Smooth muscle cell (in vitro differentiated cells): ENCODE measurements around the gene CREB1. TPM values are rescaled to one million over a fixed set of nuclear protein-coding genes. Genes with fewer than 3 reads are reported as not detected.

ENCODE experiments used
- DNase-seq: peaks from one replicate; lab custom pipeline; 2025; ENCODE audit not compliant: unreplicated experiment; lab: John Stamatoyannopoulos, UW
- H2AFZ ChIP-seq: fragments of 200-600 bp; sonication (generic); 2 replicates; pipeline ENCODE4 v1.6.0; 2016; ENCODE audit warnings: antibody characterized with exemption, low read depth, mild to moderate bottlenecking
- H3F3A ChIP-seq: fragments of 200-600 bp; sonication (generic); 2 replicates; pipeline ENCODE4 v1.6.0; 2017; ENCODE audit warnings: antibody characterized with exemption, low read depth
- H3K27ac ChIP-seq: fragments of 200-600 bp; sonication (generic); 2 replicates; pipeline ENCODE4 v1.5.1; 2016; ENCODE audit warnings: low read depth, mild to moderate bottlenecking
- H3K27me3 ChIP-seq: fragments of 200-600 bp; sonication (generic); 2 replicates; pipeline ENCODE4 v1.6.1; 2016; ENCODE audit warnings: low read depth, mild to moderate bottlenecking
- H3K36me3 ChIP-seq: fragments of 200-600 bp; sonication (generic); 2 replicates; pipeline ENCODE4 v1.5.1; 2016; ENCODE audit warnings: low read depth
- H3K4me1 ChIP-seq: fragments of 200-600 bp; sonication (generic); 2 replicates; pipeline ENCODE4 v1.5.1; 2016; ENCODE audit warnings: low read depth
- H3K4me2 ChIP-seq: fragments of 200-600 bp; sonication (generic); 2 replicates; pipeline ENCODE4 v1.6.0; 2016; ENCODE audit warnings: mild to moderate bottlenecking
- H3K4me3 ChIP-seq: fragments of 200-600 bp; sonication (generic); 2 replicates; pipeline ENCODE4 v1.5.1; 2016; ENCODE audit warnings: mild to moderate bottlenecking
- H3K79me2 ChIP-seq: fragments of 200-600 bp; sonication (generic); 2 replicates; pipeline ENCODE4 v1.6.0; 2016; ENCODE audit warnings: low read depth, mild to moderate bottlenecking
- H3K9ac ChIP-seq: fragments of 200-600 bp; sonication (generic); 2 replicates; pipeline ENCODE4 v1.6.0; 2016; ENCODE audit warnings: low read depth
- H3K9me3 ChIP-seq: fragments of 200-600 bp; sonication (generic); replicated peaks from 2 replicates; pipeline ENCODE4 v1.5.1; 2016; ENCODE audit warnings: low read depth
- H4K20me1 ChIP-seq: fragments of 200-600 bp; sonication (generic); 2 replicates; pipeline ENCODE4 v1.6.0; 2016; ENCODE audit warnings: low read depth
- CTCF ChIP-seq: fragments of 200-600 bp; sonication (generic); IDR thresholded peaks from 2 replicates; pipeline ENCODE4 v1.5.1; 2017; ENCODE audit warnings: borderline replicate concordance, mild to moderate bottlenecking, antibody characterized with exemption; ENCODE audit not compliant: insufficient read depth, poor library complexity, severe bottlenecking
- WGBS: methylation state at CpG from one replicate; pipeline ENCODE4 v1.1.7; 2016; ENCODE audit warnings: low lambda C conversion rate; 5-methylcytosine and 5-hydroxymethylcytosine counted together
- polyA plus RNA-seq: library from polyadenylated mRNA; unstranded; fragments of >200 nt; fragmentation: Nextera tagmentation; extraction: Ambion mirVana; gene quantifications from 2 replicates; pipeline ENCODE4 v1.2.1, GENCODE V29; 2016
- total RNA-seq: library from RNA; depleted of rRNA; stranded (reverse); fragments of >200 nt; gene quantifications from 2 replicates; pipeline ENCODE4 v1.2.3, GENCODE V29; 2014

Gene CREB1
- total and polyA plus RNA-seq, 2 experiments from 2014 or later, result 19.0 to 67.6 TPM

DNA sequence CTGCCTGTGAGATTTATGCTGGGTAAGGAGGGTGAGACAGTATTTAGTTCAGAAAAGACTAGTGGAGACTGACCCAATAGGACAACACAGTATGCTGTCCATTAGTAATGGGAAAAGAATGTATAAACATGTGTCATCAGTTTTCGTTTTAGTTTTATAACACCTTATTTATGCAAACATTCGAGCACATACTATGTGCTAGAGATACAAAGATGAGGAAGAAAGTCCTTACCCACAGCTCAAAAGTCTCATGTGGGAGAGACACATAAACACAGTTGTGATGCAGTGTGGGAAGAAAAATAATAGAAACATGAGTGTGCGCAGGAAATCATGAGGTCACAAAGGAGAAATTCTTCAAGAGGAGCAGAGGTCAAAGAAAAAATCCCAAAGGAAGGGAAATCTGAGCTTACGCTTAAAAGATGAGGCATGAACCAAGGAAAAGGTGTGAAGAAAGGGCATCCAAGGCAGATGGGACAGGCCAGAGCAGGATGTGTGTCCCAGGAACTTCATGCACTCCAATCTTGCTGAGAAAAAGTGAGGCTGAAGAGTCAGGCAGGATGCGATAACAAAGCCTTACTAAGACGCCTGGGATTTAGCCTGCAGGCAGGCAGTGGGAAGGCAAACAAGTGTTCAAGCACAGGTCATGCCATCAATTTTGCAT lies 87.4 kb downstream of the CREB1 start:
- peak overlapping the region; percentile 30 for H3K9ac ChIP-seq
- no peaks in the 10 kb centered on the region for H4K20me1 ChIP-seq
- peak overlapping the region; percentile 47 for H3K4me2 ChIP-seq
- WGBS, result 19% methylated on average over 6 of the region's 6 CpGs
- peaks cover 13% of the 10 kb centered on the region for H3F3A ChIP-seq
- no peaks in the 10 kb centered on the region for H3K36me3 ChIP-seq
- H2AFZ ChIP-seq, result no peak overlapping the region
- H3K79me2 ChIP-seq, result no peaks in the 10 kb centered on the region
- H3K4me3 ChIP-seq, result no peak overlapping the region
- no peak for TF ChIP-seq CTCF
- no peaks in the 10 kb centered on the region for H3K27me3 ChIP-seq
- H3K9me3 ChIP-seq, result no peaks in the 10 kb centered on the region
- peak overlapping the region; percentile 90 for H3K27ac ChIP-seq
- H3K4me1 ChIP-seq, result no peaks in the 10 kb centered on the region
- no peak for DNase-seq

DNA sequence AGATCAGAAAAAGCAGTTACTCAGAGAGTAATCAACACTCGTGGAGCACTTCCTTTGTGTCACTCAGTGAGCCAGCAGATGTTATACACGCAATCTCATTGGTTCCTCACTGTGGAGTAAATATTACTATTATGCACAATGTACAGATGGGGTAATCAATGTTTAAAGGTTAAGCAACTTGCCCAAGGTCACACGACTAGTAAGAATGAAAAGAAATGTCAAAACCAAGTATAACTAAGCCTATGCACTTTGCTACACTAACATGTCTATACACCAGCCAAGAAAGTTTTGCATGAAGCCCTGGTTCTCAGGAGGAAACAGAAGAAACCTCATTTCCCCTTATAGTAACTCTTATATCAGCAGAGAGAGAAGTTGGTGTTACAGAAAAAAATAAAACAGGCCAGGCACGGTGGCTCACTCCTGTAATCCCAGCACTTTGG lies 90.0 kb downstream of the CREB1 start:
- peaks cover 6% of the 10 kb centered on the region for H3K79me2 ChIP-seq
- H3K4me3 ChIP-seq, result no peak overlapping the region
- H3K27ac ChIP-seq, result no peak overlapping the region
- H3K9me3 ChIP-seq, result no peaks in the 10 kb centered on the region
- no peak overlapping the region for H3K4me2 ChIP-seq
- H3K36me3 ChIP-seq, result no peaks in the 10 kb centered on the region
- no peaks in the 10 kb centered on the region for H3K27me3 ChIP-seq
- H4K20me1 ChIP-seq, result no peaks in the 10 kb centered on the region
- H3K4me1 ChIP-seq, result peaks cover 7% of the 10 kb centered on the region
- WGBS, result 91% methylated on average over 4 of the region's 4 CpGs
- H2AFZ ChIP-seq, result no peak overlapping the region
- no peak for TF ChIP-seq CTCF
- no peak overlapping the region for H3K9ac ChIP-seq
- DNase-seq, result no peak
- peaks cover 13% of the 10 kb centered on the region for H3F3A ChIP-seq

- TF ChIP-seq CTCF, result no peak
These were observed 91.8 kb downstream of the CREB1 start for GRCh38 chr2:207621501-207622039.

More at GRCh38 chr2:207621501-207622039, 91.8 kb downstream of the CREB1 start:
- Histone ChIP-seq H3K4me2 (no peak overlapping the region), H3K4me1 (peaks cover 12% of the 10 kb centered on the region), H4K20me1 (no peaks in the 10 kb centered on the region), H3K27ac (no peak overlapping the region), H3K9ac (no peak overlapping the region), H3K79me2 (peaks cover 6% of the 10 kb centered on the region), H3K4me3 (no peak overlapping the region), H3F3A (peaks cover 10% of the 10 kb centered on the region), H3K27me3 (no peaks in the 10 kb centered on the region), H2AFZ (no peak overlapping the region), H3K9me3 (no peaks in the 10 kb centered on the region), H3K36me3 (no peaks in the 10 kb centered on the region)
- no peak for DNase-seq
- 94% methylated on average over 10 of the region's 10 CpGs for WGBS
